NCI-H2196 (cell line): ENCODE data around the gene TRAF7.
A peak's percentile ranks its signal among the peaks of the same experiment; 100 is the strongest.
"Not testable (repeated sequence)": the region's sequence is repeated elsewhere in the genome, so short reads cannot be mapped to it uniquely, and the experiment has no call there.

ENCODE experiments used
- DNase-seq: peaks from one replicate; lab custom pipeline; 2025; ENCODE audit not compliant: unreplicated experiment; lab: John Stamatoyannopoulos, UW

The TRAF7 gene

DNA sequence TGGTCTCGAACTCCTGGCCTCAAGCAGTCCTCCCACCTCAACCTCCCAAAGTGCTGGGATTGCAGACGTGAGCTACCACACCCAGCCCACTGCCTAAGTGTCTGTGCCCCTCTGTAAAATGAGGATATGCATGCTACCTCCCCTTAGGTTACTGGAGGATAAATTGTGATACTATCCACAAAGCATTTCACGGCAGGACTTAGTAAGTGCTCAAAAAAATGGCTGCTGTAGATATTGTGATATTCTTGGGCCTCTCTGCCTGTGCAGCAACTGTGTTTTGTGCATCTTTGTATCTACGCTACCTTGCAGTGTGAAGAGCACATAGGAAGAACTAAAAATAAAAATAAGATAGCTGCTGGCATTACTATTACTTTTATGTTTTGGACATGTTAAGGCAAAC is 42.7 kb downstream of the TRAF7 start:
- no peak for DNase-seq

GRCh38 chr16:2199095-2199494 is 43.5 kb downstream of the TRAF7 start:
- DNase-seq, result no peak

DNA sequence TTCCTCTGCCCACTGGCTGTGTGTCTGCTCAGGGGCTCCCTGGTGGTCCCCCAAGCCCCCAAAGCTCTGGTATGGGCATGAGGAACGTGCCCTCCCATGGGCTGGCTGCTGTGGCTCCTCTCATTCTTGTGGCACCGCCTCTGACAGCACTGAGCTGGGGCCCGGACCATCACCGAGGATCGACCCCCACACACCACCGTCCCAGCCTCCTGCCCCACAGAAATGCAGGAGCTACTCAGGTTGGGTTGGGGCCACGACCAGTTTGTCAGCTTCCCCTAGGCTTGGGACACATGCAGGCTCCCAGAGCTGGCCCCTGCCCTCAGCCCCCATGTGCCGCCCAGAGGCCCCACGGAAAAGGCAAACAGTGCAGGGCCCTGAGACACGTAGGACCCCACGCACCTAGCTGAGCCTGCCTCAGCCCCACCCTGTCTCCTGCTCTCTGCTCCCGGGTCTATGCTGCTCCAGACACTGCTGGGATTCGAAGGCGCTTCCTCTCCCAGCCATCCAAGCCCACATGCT is 44.1 kb downstream of the TRAF7 start:
- no peak for DNase-seq

- DNase-seq, result no peak
Observed at GRCh38 chr16:2200313-2200712, 44.7 kb downstream of the TRAF7 start.

DNA sequence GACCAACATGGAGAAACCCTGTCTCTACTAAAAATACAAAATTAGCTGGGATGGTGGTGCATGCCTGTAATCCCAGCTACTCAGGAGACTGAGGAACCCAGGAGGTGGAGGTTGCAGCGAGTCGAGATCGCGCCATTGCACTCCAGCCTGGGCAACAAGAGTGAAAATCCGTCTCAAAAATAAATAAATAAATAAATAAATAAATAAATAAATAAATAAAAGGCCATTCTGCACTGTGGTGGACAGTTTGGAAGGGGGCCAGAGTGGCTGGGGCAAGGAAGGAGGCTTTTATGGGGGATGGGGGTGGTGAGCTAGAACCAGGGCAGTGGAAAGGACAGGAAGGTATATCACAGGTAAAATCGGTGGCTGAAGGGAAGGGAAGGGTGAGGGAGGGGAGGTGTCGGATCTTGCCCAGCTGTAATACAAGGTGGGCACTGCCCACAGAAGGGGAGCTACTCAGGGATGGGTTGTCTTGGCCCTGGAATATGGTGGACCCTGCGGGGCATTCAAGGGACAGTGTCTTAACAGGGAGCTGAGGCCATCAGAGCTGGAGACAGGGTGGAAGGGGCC is 47.6 kb downstream of the TRAF7 start:
- DNase-seq, result not testable (repeated sequence)

GRCh38 chr16:2204416-2205103 is 49.0 kb downstream of the TRAF7 start:
- DNase-seq, result no peak

- DNase-seq, result peak; percentile 85
Observed at GRCh38 chr16:2205104-2205966, 49.8 kb downstream of the TRAF7 start, which contains the start of gene MLST8. TSS of gene MLST8 (plus strand) at chr16:2205454. CDS start at chr16:2206086, 632 bp downstream.

- DNase-seq, result no peak
Observed at GRCh38 chr16:2205967-2206313, 50.4 kb downstream of the TRAF7 start.

- no peak for DNase-seq
Observed at GRCh38 chr16:2206420-2206779, 50.8 kb downstream of the TRAF7 start.

DNA sequence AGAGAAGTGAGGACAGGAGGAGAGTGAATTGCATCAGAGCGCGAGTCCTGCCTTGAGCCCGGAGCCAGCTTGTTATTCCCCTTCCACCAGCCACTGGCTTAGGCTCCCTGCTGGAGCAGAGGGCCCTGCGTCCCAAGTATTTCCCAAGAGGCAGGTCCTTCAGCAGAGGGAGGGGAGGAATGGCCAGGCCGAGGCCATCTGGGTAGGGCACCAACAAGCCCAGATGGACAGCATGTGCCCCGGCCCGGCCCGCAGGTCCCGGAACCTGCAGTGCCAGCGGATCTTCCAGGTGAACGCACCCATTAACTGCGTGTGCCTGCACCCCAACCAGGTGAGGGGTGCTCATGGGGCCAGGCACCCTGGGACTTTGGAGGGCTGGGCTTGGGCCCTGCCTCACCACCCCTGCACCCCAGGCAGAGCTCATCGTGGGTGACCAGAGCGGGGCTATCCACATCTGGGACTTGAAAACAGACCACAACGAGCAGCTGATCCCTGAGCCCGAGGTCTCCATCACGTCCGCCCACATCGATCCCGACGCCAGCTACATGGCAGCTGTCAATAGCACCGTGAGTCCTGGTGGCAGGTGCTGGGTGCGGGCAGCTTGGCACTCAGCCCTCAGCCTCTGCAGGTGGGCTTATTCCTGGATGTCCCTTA is 51.3 kb downstream of the TRAF7 start:
- DNase-seq, result no peak

DNA sequence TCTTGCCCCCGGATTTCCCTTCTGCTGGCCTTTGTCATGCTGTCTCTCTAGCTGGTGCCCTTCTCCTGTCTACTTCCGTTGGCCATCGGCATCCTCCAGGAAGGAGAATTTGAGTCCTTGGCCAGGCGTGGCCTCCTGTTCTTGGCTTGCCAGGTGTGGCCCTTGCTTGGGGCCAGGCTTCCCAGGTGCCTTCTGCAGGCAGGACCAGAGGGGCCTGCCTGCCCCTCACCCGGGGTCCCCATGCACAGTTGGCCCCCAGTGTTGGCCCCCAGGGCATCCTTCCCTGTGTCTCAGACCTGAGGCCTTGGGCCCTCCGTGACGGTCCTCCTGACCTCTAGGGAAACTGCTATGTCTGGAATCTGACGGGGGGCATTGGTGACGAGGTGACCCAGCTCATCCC is 52.3 kb downstream of the TRAF7 start:
- no peak for DNase-seq

DNA sequence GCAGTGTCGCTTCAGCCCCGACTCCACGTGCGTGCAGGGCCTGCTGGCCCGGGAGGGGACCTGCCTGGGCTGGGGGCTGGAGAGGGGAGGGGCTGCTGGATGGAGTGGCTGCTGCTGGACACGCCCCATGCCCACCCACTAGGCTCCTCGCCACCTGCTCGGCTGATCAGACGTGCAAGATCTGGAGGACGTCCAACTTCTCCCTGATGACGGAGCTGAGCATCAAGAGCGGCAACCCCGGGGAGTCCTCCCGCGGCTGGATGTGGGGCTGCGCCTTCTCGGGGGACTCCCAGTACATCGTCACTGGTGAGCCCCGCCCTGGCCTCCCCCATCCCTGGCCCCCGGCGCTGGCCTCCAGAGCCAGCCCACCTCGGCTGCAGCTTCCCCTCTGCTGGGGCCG is 52.7 kb downstream of the TRAF7 start:
- DNase-seq, result no peak

- DNase-seq, result no peak
Observed at GRCh38 chr16:2208772-2209171, 53.2 kb downstream of the TRAF7 start.

DNA sequence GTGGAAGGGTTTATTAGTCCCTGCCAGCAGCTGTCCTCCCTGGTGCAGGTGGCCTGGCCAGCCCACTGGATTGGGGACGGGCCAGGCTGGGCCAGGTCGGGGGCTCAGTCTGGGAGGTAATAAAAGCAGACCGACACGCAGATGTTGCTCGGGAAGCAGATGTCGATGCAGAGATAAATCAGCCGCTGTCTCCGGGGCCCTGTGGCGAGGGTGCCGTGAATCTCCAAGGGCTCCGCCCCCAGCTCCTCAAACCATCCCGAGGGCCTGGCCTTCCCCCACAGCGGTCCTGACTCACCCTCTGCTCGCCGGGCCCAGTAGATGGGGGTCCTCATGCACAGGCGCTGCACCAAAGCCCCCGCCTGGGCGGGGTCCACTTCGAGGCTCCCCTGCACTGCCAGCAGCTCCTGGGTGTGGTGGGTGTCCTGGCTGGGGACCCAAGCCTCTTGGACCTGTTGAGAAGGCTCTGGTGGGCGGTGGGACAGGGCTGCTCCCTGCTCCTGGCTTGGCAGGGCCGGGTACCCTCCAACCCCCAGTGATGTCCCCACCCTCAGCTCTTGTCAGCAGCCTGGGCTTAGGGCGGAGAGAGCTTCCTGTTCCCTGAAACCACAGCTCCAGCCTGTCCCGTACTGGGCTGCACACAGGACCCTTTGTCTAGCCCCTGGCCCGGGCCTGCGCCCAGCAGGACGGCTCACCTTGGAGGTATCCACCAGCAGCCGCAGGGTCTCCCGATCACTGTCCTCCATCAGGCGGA is 53.9 kb downstream of the TRAF7 start:
- DNase-seq, result no peak

GRCh38 chr16:2210009-2210332 is 54.4 kb downstream of the TRAF7 start:
- DNase-seq, result no peak

GRCh38 chr16:2210386-2211365 is 55.1 kb downstream of the TRAF7 start, which contains the start of gene BRICD5:
TSS of gene BRICD5 (minus strand) at chr16:2210863. CDS start at chr16:2210833, 30 bp downstream.
- no peak for DNase-seq

- DNase-seq, result peak; percentile 28
Observed at GRCh38 chr16:2211923-2212347, 56.4 kb downstream of the TRAF7 start.

DNA sequence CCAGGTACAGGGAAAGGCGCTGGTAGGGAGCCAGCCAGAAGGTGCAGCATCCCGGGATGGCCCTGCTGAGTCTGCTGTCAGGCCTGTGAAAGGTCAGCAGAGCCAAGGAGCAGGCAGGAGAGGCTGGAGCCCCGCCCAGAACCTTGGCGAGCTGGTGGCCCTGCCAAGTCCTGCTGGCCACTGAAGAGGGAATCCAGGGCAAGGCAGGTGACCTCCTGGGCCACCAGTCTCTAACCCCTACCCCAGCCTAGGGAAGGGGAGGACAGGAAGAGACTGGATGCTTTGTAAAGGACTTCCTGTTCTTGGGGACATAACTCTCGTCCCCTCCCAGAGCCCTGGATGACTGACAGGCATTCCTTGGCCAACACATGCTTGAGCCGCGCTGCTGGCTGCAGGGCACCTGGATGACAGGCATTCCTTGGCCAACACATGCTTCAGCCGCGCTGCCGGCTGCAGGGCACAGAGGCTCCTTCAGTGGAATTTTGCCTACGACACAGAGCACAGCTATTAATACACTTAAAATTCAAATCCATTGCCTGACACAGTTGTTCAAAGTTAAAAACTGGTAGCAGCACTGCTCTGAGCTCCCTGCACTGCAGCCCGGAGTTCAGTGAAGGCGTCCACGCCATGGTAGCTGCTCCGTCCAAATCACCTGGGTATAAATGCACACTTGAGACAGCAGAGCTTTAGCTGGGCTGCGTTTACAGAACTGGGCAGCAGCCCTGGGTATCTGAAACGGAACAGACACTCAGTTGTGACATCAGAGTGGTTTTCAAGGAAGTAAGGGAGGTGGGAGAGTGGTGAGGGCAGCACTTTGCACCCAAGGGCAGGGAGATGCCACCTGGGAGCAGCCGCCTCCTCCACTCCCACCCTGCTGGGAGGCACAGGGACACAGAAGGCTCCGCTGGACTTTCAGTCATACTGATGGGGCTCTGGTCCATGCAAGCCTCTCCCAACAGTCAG is 57.1 kb downstream of the TRAF7 start:
- DNase-seq, result no peak
